GM08714 (cell line): ENCODE measurements around the gene ZNF516.

Source experiments
- H3K4me3 ChIP-seq: fragments of 200-500 bp; sonication (Bioruptor generic); 2 replicates; pipeline ENCODE4 v1.5.1; 2014; ENCODE audit warnings: mild to moderate bottlenecking, low read length, inconsistent platforms
- ZNF274 ChIP-seq: IDR thresholded peaks from 2 replicates; pipeline ENCODE4 v1.6.1; 2012; ENCODE audit warnings: mild to moderate bottlenecking, low read depth, low read length

The ZNF516 gene

GRCh38 chr18:76490033-76490432 is 5.0 kb downstream of the ZNF516 start:
- no peak overlapping the region; the same call in 1 of the 2 replicates for H3K4me3 ChIP-seq
- no peak for TF ChIP-seq ZNF274

GRCh38 chr18:76489081-76489480 is 6.0 kb downstream of the ZNF516 start:
- no peak for TF ChIP-seq ZNF274

GRCh38 chr18:76488190-76488589 is 6.9 kb downstream of the ZNF516 start:
- no peak overlapping the region for H3K4me3 ChIP-seq
- no peak for TF ChIP-seq ZNF274

More at GRCh38 chr18:76489081-76489480, 6.0 kb downstream of the ZNF516 start:
- H3K4me3 ChIP-seq, result no peak overlapping the region

GRCh38 chr18:76487782-76488181 is 7.3 kb downstream of the ZNF516 start:
- no peak for TF ChIP-seq ZNF274
- no peak overlapping the region for H3K4me3 ChIP-seq

GRCh38 chr18:76487070-76487469 is 8.0 kb downstream of the ZNF516 start:
- H3K4me3 ChIP-seq, result no peak overlapping the region
- TF ChIP-seq ZNF274, result no peak

GRCh38 chr18:76486574-76486973 is 8.5 kb downstream of the ZNF516 start:
- no peak for TF ChIP-seq ZNF274
- peak overlapping the region; percentile 43; the same call in 1 of the 2 replicates for H3K4me3 ChIP-seq

GRCh38 chr18:76486038-76486437 is 9.0 kb downstream of the ZNF516 start:
- no peak for TF ChIP-seq ZNF274

GRCh38 chr18:76484749-76485387 is 10.2 kb downstream of the ZNF516 start:
- no peak for TF ChIP-seq ZNF274
- H3K4me3 ChIP-seq, result peak overlapping the region; percentile 34; the same call in 1 of the 2 replicates

More at GRCh38 chr18:76486038-76486437, 9.0 kb downstream of the ZNF516 start:
- H3K4me3 ChIP-seq, result no peak overlapping the region

GRCh38 chr18:76483780-76484179 is 11.3 kb downstream of the ZNF516 start:
- TF ChIP-seq ZNF274, result no peak
- no peak overlapping the region for H3K4me3 ChIP-seq

- no peak for TF ChIP-seq ZNF274
- H3K4me3 ChIP-seq, result no peak overlapping the region
These were observed 11.9 kb downstream of the ZNF516 start for GRCh38 chr18:76482971-76483691.

GRCh38 chr18:76482267-76482666 is 12.8 kb downstream of the ZNF516 start:
- no peak overlapping the region for H3K4me3 ChIP-seq
- no peak for TF ChIP-seq ZNF274

- no peak overlapping the region for H3K4me3 ChIP-seq
These were observed 14.1 kb downstream of the ZNF516 start for GRCh38 chr18:76480913-76481312.

GRCh38 chr18:76479351-76480238 is 15.4 kb downstream of the ZNF516 start:
- TF ChIP-seq ZNF274, result no peak
- H3K4me3 ChIP-seq, result no peak overlapping the region

More at GRCh38 chr18:76480913-76481312, 14.1 kb downstream of the ZNF516 start:
- TF ChIP-seq ZNF274, result no peak
